MCF 10A (cell line): ENCODE results near the gene RASGRP3. TPM values are rescaled to one million over a fixed set of nuclear protein-coding genes. Genes with fewer than 3 reads are reported as not detected.

Experiments
- BruUV-seq: library from RNA; stranded (reverse); fragments of 400-500 nt; replicated peaks from 2 replicates; lab custom pipeline; 2021; lab: Mats Ljungman, UMichigan
- CTCF ChIA-PET: fragments of 300-600 bp; sonication (Branson Sonifier 250); formaldehyde crosslinking; extraction: SDS; loops from one replicate; lab custom pipeline; 2021; ENCODE audit warnings: antibody characterized with exemption, inconsistent platforms; lab: Yijun Ruan, JAX
- POLR2A ChIA-PET: fragments of 300-600, 350-650 bp; sonication (Branson Sonifier 250); formaldehyde crosslinking; extraction: SDS; loops from one replicate; lab custom pipeline; 2020; ENCODE audit warnings: antibody characterized with exemption, inconsistent platforms; lab: Yijun Ruan, JAX
- DNase-seq: peaks from one replicate; pipeline ENCODE4 v3.0.0-alpha.2; 2018; ENCODE audit not compliant: unreplicated experiment
- H3K27ac Mint-ChIP-seq: one replicate; pipeline ENCODE4 v1.8.0; 2022; ENCODE audit warnings: mild to moderate bottlenecking, low read depth, mixed read lengths; ENCODE audit not compliant: unreplicated experiment
- H3K27me3 Mint-ChIP-seq: one replicate; pipeline ENCODE4 v1.8.0; 2022; ENCODE audit warnings: mixed read lengths; ENCODE audit not compliant: insufficient read depth, unreplicated experiment
- H3K36me3 Mint-ChIP-seq: one replicate; pipeline ENCODE4 v1.8.0; 2022; ENCODE audit warnings: mild to moderate bottlenecking, moderate library complexity, mixed read lengths; ENCODE audit not compliant: insufficient read depth, unreplicated experiment
- H3K4me1 Mint-ChIP-seq: one replicate; pipeline ENCODE4 v1.8.0; 2022; ENCODE audit warnings: mixed read lengths; ENCODE audit not compliant: insufficient read depth, unreplicated experiment
- H3K4me3 Mint-ChIP-seq: one replicate; pipeline ENCODE4 v1.8.0; 2022; ENCODE audit warnings: mild to moderate bottlenecking, moderate library complexity, mixed read lengths; ENCODE audit not compliant: unreplicated experiment
- H3K9me3 Mint-ChIP-seq: one replicate; pipeline ENCODE4 v1.8.0; 2022; ENCODE audit warnings: mixed read lengths; ENCODE audit not compliant: unreplicated experiment
- intact Hi-C: fragments of 100-400 bp; cut with micrococcal nuclease; formaldehyde crosslinking; loops from 2 replicates; pipeline ENCODE4 v1.14.1; 2022
- total RNA-seq: library from RNA; stranded (reverse); gene quantifications from 2 replicates; pipeline ENCODE4 v1.2.3, GENCODE V29; 2022
- TF ChIP-seq, protein P1 (sequence below): fragments of 200-600 bp; IDR thresholded peaks from one replicate; pipeline ENCODE4 v1.8.0; 2022; ENCODE audit warnings: antibody characterized with exemption, mild to moderate bottlenecking; ENCODE audit not compliant: unreplicated experiment

Gene RASGRP3
- total RNA-seq, 1 experiment from 2014 or later, result 0.26 TPM

DNA sequence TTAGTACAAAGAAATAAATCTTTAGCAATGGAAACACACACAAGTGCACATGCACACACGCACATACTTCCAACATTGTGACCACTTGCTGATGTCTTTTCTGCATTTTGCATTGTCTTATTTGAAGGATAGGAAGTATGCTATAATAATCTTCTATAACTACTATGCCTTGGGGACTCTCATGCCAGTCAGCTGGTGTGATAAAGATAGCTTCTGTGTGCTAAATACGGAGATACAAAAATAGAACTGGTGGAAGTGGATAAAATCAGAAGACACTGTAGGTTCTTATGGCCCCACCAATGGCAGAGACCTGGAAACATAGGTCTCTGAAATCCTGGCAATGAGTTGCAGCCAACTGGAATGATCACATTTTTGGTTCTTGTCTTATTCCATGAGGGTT is 31.5 kb upstream of the RASGRP3 start:
- no TSS peak for BruUV-seq
- TF ChIP-seq, protein P1, sequence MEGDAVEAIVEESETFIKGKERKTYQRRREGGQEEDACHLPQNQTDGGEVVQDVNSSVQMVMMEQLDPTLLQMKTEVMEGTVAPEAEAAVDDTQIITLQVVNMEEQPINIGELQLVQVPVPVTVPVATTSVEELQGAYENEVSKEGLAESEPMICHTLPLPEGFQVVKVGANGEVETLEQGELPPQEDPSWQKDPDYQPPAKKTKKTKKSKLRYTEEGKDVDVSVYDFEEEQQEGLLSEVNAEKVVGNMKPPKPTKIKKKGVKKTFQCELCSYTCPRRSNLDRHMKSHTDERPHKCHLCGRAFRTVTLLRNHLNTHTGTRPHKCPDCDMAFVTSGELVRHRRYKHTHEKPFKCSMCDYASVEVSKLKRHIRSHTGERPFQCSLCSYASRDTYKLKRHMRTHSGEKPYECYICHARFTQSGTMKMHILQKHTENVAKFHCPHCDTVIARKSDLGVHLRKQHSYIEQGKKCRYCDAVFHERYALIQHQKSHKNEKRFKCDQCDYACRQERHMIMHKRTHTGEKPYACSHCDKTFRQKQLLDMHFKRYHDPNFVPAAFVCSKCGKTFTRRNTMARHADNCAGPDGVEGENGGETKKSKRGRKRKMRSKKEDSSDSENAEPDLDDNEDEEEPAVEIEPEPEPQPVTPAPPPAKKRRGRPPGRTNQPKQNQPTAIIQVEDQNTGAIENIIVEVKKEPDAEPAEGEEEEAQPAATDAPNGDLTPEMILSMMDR, result no peak
- Mint-ChIP-seq H3K36me3 (no peaks in the 10 kb centered on the region), H3K4me3 (no peak overlapping the region), H3K9me3 (no peaks in the 10 kb centered on the region), H3K27ac (no peak overlapping the region), H3K4me1 (no peaks in the 10 kb centered on the region), H3K27me3 (no peaks in the 10 kb centered on the region)
- no peak for DNase-seq
- POLR2A ChIA-PET, result interaction anchor here (0.7 kb wide), 1 partner anchor 178 kb away, joined by 3 read pairs; no protein-coding TSS in a partner anchor
- intact Hi-C loops, result loop anchor here (10.0 kb wide), 1 partner anchor 890 kb away; no protein-coding TSS in a partner anchor
- CTCF ChIA-PET, result interaction anchor here (0.7 to 1.5 kb wide), 5 partner anchors 49 to 421 kb away, joined by 3 to 5 read pairs (median 3); partner anchors contain the start of gene FAM98A

DNA sequence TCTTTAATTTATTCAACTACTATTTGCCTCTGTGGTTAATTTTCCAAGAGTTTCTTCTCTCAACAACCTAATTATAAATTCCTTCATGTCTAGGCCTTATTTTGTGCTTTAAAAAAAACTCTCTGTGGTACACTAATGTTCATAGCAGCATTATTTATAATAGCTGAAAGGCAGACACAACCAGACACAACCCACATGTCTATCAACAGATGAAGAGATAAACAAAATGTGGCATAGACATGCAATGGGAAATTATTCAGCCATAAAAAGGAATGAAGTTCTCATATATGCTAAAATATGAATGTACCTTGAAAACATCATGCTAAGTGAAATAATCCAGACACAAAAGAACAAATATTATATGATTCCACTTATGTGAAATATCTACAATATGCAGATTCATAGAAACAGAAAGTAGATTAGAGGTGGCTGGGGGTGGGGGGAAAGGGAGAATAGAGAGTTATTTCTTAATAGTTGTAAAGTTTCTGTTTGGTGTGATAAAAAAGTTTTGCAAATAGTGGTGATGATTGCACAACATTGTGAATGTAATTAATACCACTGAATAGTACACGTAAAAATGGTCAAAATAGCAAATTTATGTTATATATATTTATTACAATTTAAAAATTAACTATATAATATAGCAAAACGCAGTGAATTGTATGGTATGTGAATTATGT is 28.1 kb upstream of the RASGRP3 start:
- no peak overlapping the region for H3K27ac Mint-ChIP-seq
- POLR2A ChIA-PET, result no interaction called here
- H3K27me3 Mint-ChIP-seq, result no peaks in the 10 kb centered on the region
- CTCF ChIA-PET, result no interaction called here
- TF ChIP-seq, protein P1, result no peak
- no peaks in the 10 kb centered on the region for H3K4me1 Mint-ChIP-seq
- intact Hi-C loops, result loop anchor here (10.0 kb wide), 1 partner anchor 894 kb away; no protein-coding TSS in a partner anchor
- H3K36me3 Mint-ChIP-seq, result no peaks in the 10 kb centered on the region
- H3K9me3 Mint-ChIP-seq, result no peaks in the 10 kb centered on the region
- H3K4me3 Mint-ChIP-seq, result no peak overlapping the region
- BruUV-seq, result no TSS peak
- no peak for DNase-seq

DNA sequence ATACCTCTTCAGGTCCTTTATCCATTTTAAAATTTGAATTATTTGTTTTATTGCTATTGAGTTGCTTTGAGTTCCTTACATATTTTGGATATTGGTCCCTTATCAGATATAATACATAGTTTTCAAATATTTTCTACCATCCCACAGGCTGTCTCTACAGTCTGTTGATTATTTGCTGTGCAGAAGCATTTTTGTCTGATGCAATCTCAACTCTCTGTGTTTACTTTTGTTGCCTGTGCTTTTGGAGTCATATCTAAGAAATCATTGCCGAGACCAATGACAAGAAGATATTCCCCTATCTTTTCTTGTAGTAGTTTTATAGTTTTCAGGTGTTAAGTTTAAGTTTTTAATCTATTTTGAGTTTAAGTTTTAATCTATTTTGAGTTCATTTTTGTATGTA is 25.2 kb upstream of the RASGRP3 start:
- DNase-seq, result no peak
- Mint-ChIP-seq H3K4me3 (no peak overlapping the region), H3K27ac (no peak overlapping the region), H3K36me3 (no peaks in the 10 kb centered on the region), H3K9me3 (no peaks in the 10 kb centered on the region), H3K27me3 (no peaks in the 10 kb centered on the region), H3K4me1 (no peaks in the 10 kb centered on the region)
- ChIA-PET CTCF (no interaction called here), POLR2A (no interaction called here)
- no TSS peak for BruUV-seq
- intact Hi-C loops, result no loop called here
- TF ChIP-seq, protein P1, result no peak

DNA sequence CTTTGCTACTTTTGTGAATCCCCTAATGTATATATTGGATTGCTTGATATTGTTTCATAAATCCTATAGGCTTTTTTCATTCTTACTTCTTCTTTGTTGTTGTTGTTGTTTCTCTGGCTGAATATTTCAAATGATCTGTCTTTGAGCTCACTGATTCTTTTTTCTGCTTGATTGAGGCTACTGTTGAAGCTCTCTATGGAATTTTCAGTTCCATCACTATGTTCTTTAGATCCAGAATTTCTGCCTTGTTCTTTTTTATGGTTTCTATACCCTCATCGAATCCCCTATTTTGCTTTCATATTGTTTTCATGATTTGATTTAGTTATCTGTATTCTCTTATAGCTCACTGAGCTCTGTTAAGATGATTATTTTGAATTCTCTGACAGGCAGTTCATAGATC is 24.6 kb upstream of the RASGRP3 start:
- H3K4me3 Mint-ChIP-seq, result no peak overlapping the region
- ChIA-PET POLR2A (no interaction called here), CTCF (interaction anchor here (0.7 to 1.5 kb wide), 2 partner anchors 9 to 10 kb away, joined by 5 to 7 read pairs; no protein-coding TSS in a partner anchor)
- TF ChIP-seq, protein P1, result no peak
- H3K27ac Mint-ChIP-seq, result no peak overlapping the region
- H3K4me1 Mint-ChIP-seq, result no peaks in the 10 kb centered on the region
- no peak for DNase-seq
- no peaks in the 10 kb centered on the region for H3K36me3 Mint-ChIP-seq
- no peaks in the 10 kb centered on the region for H3K9me3 Mint-ChIP-seq
- H3K27me3 Mint-ChIP-seq, result no peaks in the 10 kb centered on the region
- no TSS peak for BruUV-seq
- intact Hi-C loops, result no loop called here
